ENCODE data around the gene ZNF408. TPM values are rescaled to one million over a fixed set of nuclear protein-coding genes. Genes with fewer than 3 reads are reported as not detected.

Gene ZNF408
- total and polyA plus RNA-seq, 2 donors (not counting 3 experiments of a cell fraction or from before 2014, with no cell fraction given) = 7.8 to 10.9 TPM

DNA sequence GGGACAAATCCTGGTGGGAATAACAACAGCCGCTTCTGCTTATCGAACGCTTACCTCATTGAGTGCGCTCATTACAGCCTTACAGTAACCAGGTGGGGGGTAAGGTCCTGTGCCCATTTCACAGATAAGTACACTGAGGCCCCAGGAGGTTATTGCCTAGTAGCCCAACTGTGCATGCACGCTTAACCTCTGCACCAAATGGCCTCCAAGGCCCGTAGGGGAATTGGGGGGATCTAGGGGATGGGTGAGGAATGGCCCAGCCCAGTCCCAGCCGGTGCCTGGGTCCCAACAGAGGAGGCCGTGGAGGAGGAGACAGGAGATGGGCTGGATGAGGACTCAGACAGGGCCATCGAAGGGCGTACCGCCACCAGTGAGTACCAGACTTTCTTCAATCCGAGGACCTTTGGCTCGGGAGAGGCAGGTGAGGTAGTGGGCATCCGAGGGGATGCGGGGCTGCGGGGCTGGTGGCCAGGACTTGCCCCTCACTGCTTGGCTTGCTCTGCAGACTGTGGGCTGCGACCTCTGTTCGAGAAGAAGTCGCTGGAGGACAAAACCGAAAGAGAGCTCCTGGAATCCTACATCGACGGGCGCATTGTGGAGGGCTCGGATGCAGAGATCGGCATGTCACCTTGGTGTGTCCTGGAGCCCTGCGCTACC, 25.5 kb downstream of the ZNF408 start:
- intact Hi-C loops (cut with micrococcal nuclease) (no loop called here), dilution Hi-C loops (cut with MboI; ENCODE audit: extremely low pct_ligation_motif_present, low sequenced_read_pairs) (no loop called here)
- Histone ChIP-seq H4K20me1 (replicated peaks; ENCODE audit: control insufficient read depth, extremely low read depth, insufficient read depth, low read length) (no peaks in the 10 kb centered on the region), H3K4me2 (ENCODE audit: insufficient read depth, low read length) (no peak overlapping the region), H3K9me3 (replicated peaks; ENCODE audit: control insufficient read depth, insufficient read depth, low read length) (no peaks in the 10 kb centered on the region), H3K27me3 (ENCODE audit: control insufficient read depth in 2 of 2, insufficient read depth in 2 of 2, low read length in 2 of 2) (no peaks in the 10 kb centered on the region), H3K36me3 (ENCODE audit: control insufficient read depth in 2 of 2, extremely low read depth in 1 of 2, insufficient read depth in 2 of 2, low read length in 2 of 2) (no peaks in the 10 kb centered on the region), H3K9me1 (replicated peaks; ENCODE audit: control insufficient read depth, extremely low read depth, insufficient read depth, low read length) (no peaks in the 10 kb centered on the region), H3K9ac (replicated peaks; ENCODE audit: extremely low read depth, insufficient read depth, low read length) (no peak overlapping the region), H3K79me2 (ENCODE audit: control insufficient read depth, insufficient read depth, low read length) (no peaks in the 10 kb centered on the region), H3K4me3 (replicated peaks in 1 of 3; ENCODE audit: insufficient read depth in 1 of 3, low read depth in 1 of 3, low read length in 3 of 3) (no peak overlapping the region), H3K27ac (ENCODE audit: insufficient read depth, low read depth, low read length) (no peak overlapping the region), H2AFZ (ENCODE audit: low read depth, low read length) (no peak overlapping the region), H3K4me1 (ENCODE audit: control insufficient read depth, extremely low read depth, insufficient read depth, low read length) (no peaks in the 10 kb centered on the region)
- DNase-seq (ENCODE audit: low read depth, low spot score) = no peak
- CTCF ChIA-PET = no interaction called here
- TF ChIP-seq FOS (IDR thresholded peaks at IDR 0.05; ENCODE audit: borderline replicate concordance, insufficient read depth, low read length) = no peak
- TF ChIP-seq GATA2 (IDR thresholded peaks at IDR 0.05; ENCODE audit: insufficient read depth, insufficient read length, low read depth, low read length) = no peak
- TF ChIP-seq POLR2A (IDR thresholded peaks at IDR 0.05; ENCODE audit: low read depth, low read length) = no peak
- TF ChIP-seq EZH2 (IDR thresholded peaks at IDR 0.05; ENCODE audit: borderline replicate concordance, low read depth, low read length, severe bottlenecking) = no peak
- no peak for TF ChIP-seq POLR2AphosphoS5 (IDR thresholded peaks at IDR 0.05; ENCODE audit: insufficient read depth, low read depth, low read length)
- TF ChIP-seq, protein P1, sequence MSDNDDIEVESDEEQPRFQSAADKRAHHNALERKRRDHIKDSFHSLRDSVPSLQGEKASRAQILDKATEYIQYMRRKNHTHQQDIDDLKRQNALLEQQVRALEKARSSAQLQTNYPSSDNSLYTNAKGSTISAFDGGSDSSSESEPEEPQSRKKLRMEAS (IDR thresholded peaks at IDR 0.05; ENCODE audit: insufficient read depth, insufficient read length) = no peak
- POLR2A ChIA-PET = no interaction called here
- no peak for FAIRE-seq
- BruUV-seq (replicated peaks) = no TSS peak

DNA sequence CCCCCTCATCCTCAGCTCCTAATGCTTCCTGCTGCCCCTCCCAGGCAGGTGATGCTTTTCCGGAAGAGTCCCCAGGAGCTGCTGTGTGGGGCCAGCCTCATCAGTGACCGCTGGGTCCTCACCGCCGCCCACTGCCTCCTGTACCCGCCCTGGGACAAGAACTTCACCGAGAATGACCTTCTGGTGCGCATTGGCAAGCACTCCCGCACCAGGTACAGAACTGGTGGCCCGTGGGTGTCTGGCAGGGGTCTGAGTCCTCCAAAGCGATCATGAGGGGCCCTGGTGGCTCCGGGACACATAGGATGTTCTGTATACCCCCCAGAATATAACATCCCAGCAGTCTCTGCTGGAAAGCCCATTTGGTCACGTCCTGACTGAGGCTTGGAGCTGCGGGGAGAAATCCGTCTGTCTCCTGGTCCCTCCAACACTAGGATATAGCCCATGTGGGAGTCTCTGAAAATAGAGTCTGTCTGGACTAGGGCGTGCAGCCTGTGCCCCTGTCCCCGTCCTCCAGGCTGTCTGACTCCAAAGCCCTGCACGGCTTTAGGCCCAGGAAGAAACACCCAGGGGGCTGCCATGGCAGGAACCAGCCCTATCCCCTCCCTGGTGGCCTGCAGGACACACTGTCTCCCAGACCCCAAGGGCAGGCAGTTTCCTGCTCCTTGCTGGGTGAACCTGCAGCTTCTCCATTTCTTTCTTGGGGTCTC, 27.3 kb downstream of the ZNF408 start:
- Histone ChIP-seq H3K9me1 (replicated peaks; ENCODE audit: control insufficient read depth, extremely low read depth, insufficient read depth, low read length) (no peaks in the 10 kb centered on the region), H3K36me3 (ENCODE audit: control insufficient read depth in 2 of 2, extremely low read depth in 1 of 2, insufficient read depth in 2 of 2, low read length in 2 of 2) (no peaks in the 10 kb centered on the region), H3K9ac (replicated peaks; ENCODE audit: extremely low read depth, insufficient read depth, low read length) (no peak overlapping the region), H3K27ac (ENCODE audit: insufficient read depth, low read depth, low read length) (no peak overlapping the region), H3K4me1 (ENCODE audit: control insufficient read depth, extremely low read depth, insufficient read depth, low read length) (no peaks in the 10 kb centered on the region), H3K9me3 (replicated peaks; ENCODE audit: control insufficient read depth, insufficient read depth, low read length) (no peaks in the 10 kb centered on the region), H3K4me2 (ENCODE audit: insufficient read depth, low read length) (no peak overlapping the region), H2AFZ (ENCODE audit: low read depth, low read length) (no peak overlapping the region), H3K79me2 (ENCODE audit: control insufficient read depth, insufficient read depth, low read length) (no peaks in the 10 kb centered on the region), H4K20me1 (replicated peaks; ENCODE audit: control insufficient read depth, extremely low read depth, insufficient read depth, low read length) (no peaks in the 10 kb centered on the region), H3K27me3 (ENCODE audit: control insufficient read depth in 2 of 2, insufficient read depth in 2 of 2, low read length in 2 of 2) (no peaks in the 10 kb centered on the region), H3K4me3 (replicated peaks in 1 of 3; ENCODE audit: insufficient read depth in 1 of 3, low read depth in 1 of 3, low read length in 3 of 3) (no peak overlapping the region)
- CTCF ChIA-PET = no interaction called here
- intact Hi-C loops (cut with micrococcal nuclease) = no loop called here
- FAIRE-seq = no peak
- dilution Hi-C loops (cut with MboI; ENCODE audit: extremely low pct_ligation_motif_present, low sequenced_read_pairs) = no loop called here
- TF ChIP-seq, protein P1 (IDR thresholded peaks at IDR 0.05; ENCODE audit: insufficient read depth, insufficient read length) = no peak
- no peak for TF ChIP-seq POLR2A (IDR thresholded peaks at IDR 0.05; ENCODE audit: low read depth, low read length)
- no peak for TF ChIP-seq MYC (IDR thresholded peaks at IDR 0.05; ENCODE audit: low read depth, low read length)
- no peak for TF ChIP-seq FOS (IDR thresholded peaks at IDR 0.05; ENCODE audit: borderline replicate concordance, insufficient read depth, low read length)
- TF ChIP-seq EZH2 (IDR thresholded peaks at IDR 0.05; ENCODE audit: borderline replicate concordance, low read depth, low read length, severe bottlenecking) = no peak
- TF ChIP-seq POLR2AphosphoS5 (IDR thresholded peaks at IDR 0.05; ENCODE audit: insufficient read depth, low read depth, low read length) = no peak
- no peak for TF ChIP-seq JUN (IDR thresholded peaks at IDR 0.05; ENCODE audit: borderline replicate concordance, insufficient read depth, insufficient read length, low read depth)
- TF ChIP-seq GATA2 (IDR thresholded peaks at IDR 0.05; ENCODE audit: insufficient read depth, insufficient read length, low read depth, low read length) = no peak
- TF ChIP-seq CTCF (IDR thresholded peaks at IDR 0.05; ENCODE audit: extremely low read depth in 1 of 2, insufficient read depth in 1 of 2, low read depth in 1 of 2, low read length in 2 of 2) = no peak
- DNase-seq (ENCODE audit: low read depth, low spot score) = no peak
- POLR2A ChIA-PET = no interaction called here
- BruUV-seq (replicated peaks) = no TSS peak

All from endothelial cell of umbilical vein (primary cell).